ENCODE data around the gene ANTXR1. TPM values are rescaled to one million over a fixed set of nuclear protein-coding genes. Genes with fewer than 3 reads are reported as not detected.

Gene ANTXR1
- total RNA-seq, 1 donor from 2014 or later: 81.2 TPM

GRCh38 chr2:69178756-69179155 is 165.8 kb downstream of the ANTXR1 start:
- H3K36me3 ChIP-seq: no peaks in the 10 kb centered on the region
- DNase-seq (no peak), ATAC-seq (no peak)
- peaks cover 26% of the 10 kb centered on the region for H3K4me1 ChIP-seq
- intact Hi-C loops (cut with DNase I): no loop called here
- H3K27me3 ChIP-seq: no peaks in the 10 kb centered on the region
- H3K9me3 ChIP-seq: no peaks in the 10 kb centered on the region
- no peak overlapping the region for H3K27ac ChIP-seq
- no peak overlapping the region for H3K4me3 ChIP-seq
- no peak for TF ChIP-seq CTCF (IDR thresholded peaks at IDR 0.05)

GRCh38 chr2:69180227-69180626 is 167.2 kb downstream of the ANTXR1 start:
- intact Hi-C loops (cut with DNase I): no loop called here
- no peak for DNase-seq
- no peak for TF ChIP-seq CTCF (IDR thresholded peaks at IDR 0.05)
- Histone ChIP-seq H3K9me3 (no peaks in the 10 kb centered on the region), H3K27me3 (no peaks in the 10 kb centered on the region), H3K36me3 (no peaks in the 10 kb centered on the region), H3K4me1 (peaks cover 26% of the 10 kb centered on the region), H3K27ac (no peak overlapping the region), H3K4me3 (no peak overlapping the region)
- no peak for ATAC-seq

- Histone ChIP-seq H3K4me3 (no peak overlapping the region), H3K9me3 (no peaks in the 10 kb centered on the region), H3K36me3 (no peaks in the 10 kb centered on the region), H3K27ac (no peak overlapping the region), H3K27me3 (no peaks in the 10 kb centered on the region), H3K4me1 (peaks cover 22% of the 10 kb centered on the region)
- intact Hi-C loops (cut with DNase I): no loop called here
- ATAC-seq (no peak), DNase-seq (no peak)
- no peak for TF ChIP-seq CTCF (IDR thresholded peaks at IDR 0.05)
Observed at GRCh38 chr2:69180974-69181373, 168.0 kb downstream of the ANTXR1 start.

- intact Hi-C loops (cut with DNase I): no loop called here
- H3K4me3 ChIP-seq: no peak overlapping the region
- no peak overlapping the region for H3K27ac ChIP-seq
- ATAC-seq (no peak), DNase-seq (no peak)
- no peaks in the 10 kb centered on the region for H3K9me3 ChIP-seq
- H3K4me1 ChIP-seq: peaks cover 13% of the 10 kb centered on the region
- no peak for TF ChIP-seq CTCF (IDR thresholded peaks at IDR 0.05)
- no peaks in the 10 kb centered on the region for H3K27me3 ChIP-seq
- H3K36me3 ChIP-seq: no peaks in the 10 kb centered on the region
Observed at GRCh38 chr2:69181806-69182427, 168.9 kb downstream of the ANTXR1 start.

- Histone ChIP-seq H3K4me1 (no peaks in the 10 kb centered on the region), H3K4me3 (no peak overlapping the region), H3K9me3 (no peaks in the 10 kb centered on the region), H3K36me3 (no peaks in the 10 kb centered on the region), H3K27ac (no peak overlapping the region), H3K27me3 (no peaks in the 10 kb centered on the region)
- intact Hi-C loops (cut with DNase I): no loop called here
- DNase-seq (no peak), ATAC-seq (no peak)
- no peak for TF ChIP-seq CTCF (IDR thresholded peaks at IDR 0.05)
Observed at GRCh38 chr2:69183659-69184058, 170.7 kb downstream of the ANTXR1 start.

GRCh38 chr2:69184224-69184623 is 171.2 kb downstream of the ANTXR1 start:
- H3K4me3 ChIP-seq: no peak overlapping the region
- H3K9me3 ChIP-seq: no peaks in the 10 kb centered on the region
- no peak for TF ChIP-seq CTCF (IDR thresholded peaks at IDR 0.05)
- H3K27ac ChIP-seq: no peak overlapping the region
- ATAC-seq (no peak), DNase-seq (no peak)
- no peaks in the 10 kb centered on the region for H3K4me1 ChIP-seq
- no peaks in the 10 kb centered on the region for H3K27me3 ChIP-seq
- intact Hi-C loops (cut with DNase I): no loop called here
- H3K36me3 ChIP-seq: no peaks in the 10 kb centered on the region
